ENCODE results near the gene PTH2R. TPM values are rescaled to one million over a fixed set of nuclear protein-coding genes. Genes with fewer than 3 reads are reported as not detected.

PTH2R gene
- total RNA-seq, 1 experiment from 2014 or later, result 0.12 TPM

DNA sequence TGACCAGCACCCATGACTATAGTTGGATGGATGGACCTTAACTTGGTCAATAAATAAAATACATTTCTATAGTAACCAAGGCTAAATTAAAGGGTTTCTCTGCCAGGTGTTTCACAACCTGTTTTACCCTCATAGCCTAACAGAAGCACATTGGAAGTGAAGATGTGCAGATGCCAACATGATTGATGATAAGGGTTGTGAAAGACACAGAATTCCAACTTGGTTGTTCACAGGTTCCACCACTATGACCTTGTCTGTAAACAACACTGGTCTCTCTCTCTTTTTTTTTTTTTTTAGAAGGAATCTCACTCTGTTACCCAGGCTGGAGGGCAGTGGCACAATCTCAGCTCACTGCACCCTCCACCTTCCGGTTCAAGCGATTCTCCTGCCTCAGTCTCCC, 37.5 kb upstream of the PTH2R start:
- intact Hi-C loops (cut with micrococcal nuclease), result no loop called here
- H2AFZ ChIP-seq (ENCODE audit: low read depth, low read length, poor library complexity, severe bottlenecking), result no peak overlapping the region
- ChIA-PET CTCF (no interaction called here), RAD21 (ENCODE audit: low non-redundant PET in 1 of 2, low total read pairs in 2 of 2, uncharacterized antibody in 2 of 2, unreplicated experiment in 2 of 2) (no interaction called here), POLR2A (no interaction called here)
- H3K79me2 ChIP-seq (ENCODE audit: insufficient read depth, low read length), result no peaks in the 10 kb centered on the region
- H4K20me1 ChIP-seq (ENCODE audit: insufficient read depth), result no peaks in the 10 kb centered on the region
- no peaks in the 10 kb centered on the region for H3K9me3 ChIP-seq (ENCODE audit: control insufficient read depth in 1 of 2, insufficient read depth in 1 of 2, low read depth in 1 of 2, low read length in 2 of 2)
- H3K27ac ChIP-seq (ENCODE audit: low read depth, low read length), result no peak overlapping the region
- ATAC-seq, result no peak
- H3K27me3 ChIP-seq (ENCODE audit: insufficient read depth, low read length), result no peaks in the 10 kb centered on the region
- H3K4me3 ChIP-seq (replicated peaks in 1 of 2; ENCODE audit: low read depth in 1 of 2, low read length in 2 of 2), result no peak overlapping the region
- BruUV-seq (replicated peaks), result no TSS peak
- TF ChIP-seq SP1 (IDR thresholded peaks at IDR 0.05; ENCODE audit: low read depth) (no peak), ZNF274 (IDR thresholded peaks at IDR 0.05; ENCODE audit: low read depth, low read length) (no peak), SRF (IDR thresholded peaks at IDR 0.05; ENCODE audit: low read depth) (no peak), RAD21 (IDR thresholded peaks at IDR 0.05; ENCODE audit: low read depth) (no peak)
- TF ChIP-seq, protein P1, sequence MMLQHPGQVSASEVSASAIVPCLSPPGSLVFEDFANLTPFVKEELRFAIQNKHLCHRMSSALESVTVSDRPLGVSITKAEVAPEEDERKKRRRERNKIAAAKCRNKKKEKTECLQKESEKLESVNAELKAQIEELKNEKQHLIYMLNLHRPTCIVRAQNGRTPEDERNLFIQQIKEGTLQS (IDR thresholded peaks at IDR 0.05), result no peak
- H3K4me2 ChIP-seq (ENCODE audit: low read length), result no peak overlapping the region
- H3K9me2 ChIP-seq (ENCODE audit: insufficient read depth), result no peaks in the 10 kb centered on the region
- DNase-seq (ENCODE audit: low read depth, low spot score), result no peak
- H3K36me3 ChIP-seq (ENCODE audit: control insufficient read depth in 1 of 2, insufficient read depth in 2 of 2, low read length in 2 of 2), result no peaks in the 10 kb centered on the region
- H3K4me1 ChIP-seq (ENCODE audit: control insufficient read depth in 1 of 2, insufficient read depth in 2 of 2, low read length in 2 of 2), result no peaks in the 10 kb centered on the region
- no peak overlapping the region for H3K9ac ChIP-seq (ENCODE audit: low read length)

DNA sequence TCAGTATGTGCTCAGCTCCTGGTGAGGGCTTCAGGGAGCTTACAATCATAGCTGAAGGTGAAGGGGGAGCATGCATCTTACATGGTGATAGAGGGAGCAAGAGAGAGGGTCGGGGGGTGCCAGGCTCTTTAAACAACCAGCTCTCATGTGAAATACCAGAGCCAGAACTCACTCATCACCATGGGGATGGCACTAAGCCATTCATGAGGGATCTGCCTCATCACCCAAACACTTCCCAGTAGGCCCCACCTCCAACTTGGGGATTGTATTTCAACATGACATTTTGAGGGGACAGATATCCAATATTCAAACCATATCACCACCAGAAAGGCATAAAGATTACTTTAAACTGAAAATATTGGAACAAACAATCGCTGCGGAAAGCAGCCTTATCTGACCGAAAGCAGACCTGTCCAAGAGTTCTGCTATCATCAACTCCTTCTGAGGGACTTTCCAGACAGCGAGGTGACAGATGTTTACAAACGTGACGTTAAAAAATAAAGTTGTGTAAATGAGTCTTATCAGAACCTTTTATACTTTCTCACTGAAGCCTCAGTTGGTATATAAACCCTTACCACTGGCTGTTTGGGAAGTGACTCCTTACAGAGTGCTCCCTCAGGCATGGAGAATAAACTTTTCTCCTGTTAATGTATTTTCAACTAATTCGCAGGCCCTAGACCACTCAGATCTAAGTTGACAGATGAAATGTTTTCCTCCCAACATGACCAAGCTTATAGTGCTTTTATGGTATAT, 35.5 kb upstream of the PTH2R start:
- ChIA-PET CTCF (no interaction called here), RAD21 (ENCODE audit: low non-redundant PET in 1 of 2, low total read pairs in 2 of 2, uncharacterized antibody in 2 of 2, unreplicated experiment in 2 of 2) (no interaction called here), POLR2A (no interaction called here)
- TF ChIP-seq, protein P2, sequence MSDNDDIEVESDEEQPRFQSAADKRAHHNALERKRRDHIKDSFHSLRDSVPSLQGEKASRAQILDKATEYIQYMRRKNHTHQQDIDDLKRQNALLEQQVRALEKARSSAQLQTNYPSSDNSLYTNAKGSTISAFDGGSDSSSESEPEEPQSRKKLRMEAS (IDR thresholded peaks at IDR 0.05), result no peak
- TF ChIP-seq, protein P3, sequence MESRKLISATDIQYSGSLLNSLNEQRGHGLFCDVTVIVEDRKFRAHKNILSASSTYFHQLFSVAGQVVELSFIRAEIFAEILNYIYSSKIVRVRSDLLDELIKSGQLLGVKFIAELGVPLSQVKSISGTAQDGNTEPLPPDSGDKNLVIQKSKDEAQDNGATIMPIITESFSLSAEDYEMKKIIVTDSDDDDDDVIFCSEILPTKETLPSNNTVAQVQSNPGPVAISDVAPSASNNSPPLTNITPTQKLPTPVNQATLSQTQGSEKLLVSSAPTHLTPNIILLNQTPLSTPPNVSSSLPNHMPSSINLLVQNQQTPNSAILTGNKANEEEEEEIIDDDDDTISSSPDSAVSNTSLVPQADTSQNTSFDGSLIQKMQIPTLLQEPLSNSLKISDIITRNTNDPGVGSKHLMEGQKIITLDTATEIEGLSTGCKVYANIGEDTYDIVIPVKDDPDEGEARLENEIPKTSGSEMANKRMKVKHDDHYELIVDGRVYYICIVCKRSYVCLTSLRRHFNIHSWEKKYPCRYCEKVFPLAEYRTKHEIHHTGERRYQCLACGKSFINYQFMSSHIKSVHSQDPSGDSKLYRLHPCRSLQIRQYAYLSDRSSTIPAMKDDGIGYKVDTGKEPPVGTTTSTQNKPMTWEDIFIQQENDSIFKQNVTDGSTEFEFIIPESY (IDR thresholded peaks at IDR 0.05; ENCODE audit: extremely low read depth, insufficient replicate concordance, low read length), result no peak
- no peak for TF ChIP-seq ZNF274 (IDR thresholded peaks at IDR 0.05; ENCODE audit: low read depth, low read length)
- TF ChIP-seq SP1 (IDR thresholded peaks at IDR 0.05; ENCODE audit: low read depth), result no peak
- TF ChIP-seq CBX3 (IDR thresholded peaks at IDR 0.05; ENCODE audit: low read depth), result no peak
- TF ChIP-seq EZH2 (IDR thresholded peaks at IDR 0.05), result no peak
- TF ChIP-seq JUND (IDR thresholded peaks at IDR 0.05), result no peak
- TF ChIP-seq YY1 (IDR thresholded peaks at IDR 0.05; ENCODE audit: extremely low read depth, insufficient replicate concordance, low read depth, low read length), result no peak
- TF ChIP-seq, protein P1 (IDR thresholded peaks at IDR 0.05), result no peak
- TF ChIP-seq, protein P4, sequence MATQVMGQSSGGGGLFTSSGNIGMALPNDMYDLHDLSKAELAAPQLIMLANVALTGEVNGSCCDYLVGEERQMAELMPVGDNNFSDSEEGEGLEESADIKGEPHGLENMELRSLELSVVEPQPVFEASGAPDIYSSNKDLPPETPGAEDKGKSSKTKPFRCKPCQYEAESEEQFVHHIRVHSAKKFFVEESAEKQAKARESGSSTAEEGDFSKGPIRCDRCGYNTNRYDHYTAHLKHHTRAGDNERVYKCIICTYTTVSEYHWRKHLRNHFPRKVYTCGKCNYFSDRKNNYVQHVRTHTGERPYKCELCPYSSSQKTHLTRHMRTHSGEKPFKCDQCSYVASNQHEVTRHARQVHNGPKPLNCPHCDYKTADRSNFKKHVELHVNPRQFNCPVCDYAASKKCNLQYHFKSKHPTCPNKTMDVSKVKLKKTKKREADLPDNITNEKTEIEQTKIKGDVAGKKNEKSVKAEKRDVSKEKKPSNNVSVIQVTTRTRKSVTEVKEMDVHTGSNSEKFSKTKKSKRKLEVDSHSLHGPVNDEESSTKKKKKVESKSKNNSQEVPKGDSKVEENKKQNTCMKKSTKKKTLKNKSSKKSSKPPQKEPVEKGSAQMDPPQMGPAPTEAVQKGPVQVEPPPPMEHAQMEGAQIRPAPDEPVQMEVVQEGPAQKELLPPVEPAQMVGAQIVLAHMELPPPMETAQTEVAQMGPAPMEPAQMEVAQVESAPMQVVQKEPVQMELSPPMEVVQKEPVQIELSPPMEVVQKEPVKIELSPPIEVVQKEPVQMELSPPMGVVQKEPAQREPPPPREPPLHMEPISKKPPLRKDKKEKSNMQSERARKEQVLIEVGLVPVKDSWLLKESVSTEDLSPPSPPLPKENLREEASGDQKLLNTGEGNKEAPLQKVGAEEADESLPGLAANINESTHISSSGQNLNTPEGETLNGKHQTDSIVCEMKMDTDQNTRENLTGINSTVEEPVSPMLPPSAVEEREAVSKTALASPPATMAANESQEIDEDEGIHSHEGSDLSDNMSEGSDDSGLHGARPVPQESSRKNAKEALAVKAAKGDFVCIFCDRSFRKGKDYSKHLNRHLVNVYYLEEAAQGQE (IDR thresholded peaks at IDR 0.05; ENCODE audit: low read depth), result no peak
- TF ChIP-seq SIN3A (IDR thresholded peaks at IDR 0.05; ENCODE audit: low read depth), result no peak
- TF ChIP-seq EZH2phosphoT487 (IDR thresholded peaks at IDR 0.05; ENCODE audit: borderline replicate concordance), result no peak
- Histone ChIP-seq H3K4me3 (replicated peaks in 1 of 2; ENCODE audit: low read depth in 1 of 2, low read length in 2 of 2) (no peak overlapping the region), H3K4me1 (ENCODE audit: control insufficient read depth in 1 of 2, insufficient read depth in 2 of 2, low read length in 2 of 2) (no peaks in the 10 kb centered on the region), H3K9ac (ENCODE audit: low read length) (no peak overlapping the region), H3K9me3 (ENCODE audit: control insufficient read depth in 1 of 2, insufficient read depth in 1 of 2, low read depth in 1 of 2, low read length in 2 of 2) (no peaks in the 10 kb centered on the region), H3K9me2 (ENCODE audit: insufficient read depth) (no peaks in the 10 kb centered on the region), H4K20me1 (ENCODE audit: insufficient read depth) (no peaks in the 10 kb centered on the region), H3K27ac (ENCODE audit: low read depth, low read length) (no peak overlapping the region), H2AFZ (ENCODE audit: low read depth, low read length, poor library complexity, severe bottlenecking) (no peak overlapping the region), H3K36me3 (ENCODE audit: control insufficient read depth in 1 of 2, insufficient read depth in 2 of 2, low read length in 2 of 2) (no peaks in the 10 kb centered on the region), H3K79me2 (ENCODE audit: insufficient read depth, low read length) (no peaks in the 10 kb centered on the region), H3K27me3 (ENCODE audit: insufficient read depth, low read length) (no peaks in the 10 kb centered on the region), H3K4me2 (ENCODE audit: low read length) (no peak overlapping the region)
- BruUV-seq (replicated peaks), result no TSS peak
- intact Hi-C loops (cut with micrococcal nuclease), result no loop called here
- ATAC-seq, result no peak
- no peak for DNase-seq (ENCODE audit: low read depth, low spot score)

Data from HCT116 (cell line).